Uterus (tissue), 2 donors: ENCODE data around the gene LCE4A.

Experiments
- CTCF ChIP-seq, 4 experiments: fragments of 200-600 bp in 2 of 4; fragments of 450-650 bp in 2 of 4; sonication (generic) in 2 of 4; IDR thresholded peaks; one replicate each; pipeline ENCODE4 v1.5.1; 2016 to 2019; ENCODE audit warnings: antibody characterized with exemption in 4 of 4, mild to moderate bottlenecking in 2 of 4, moderate library complexity in 1 of 4
- POLR2A ChIP-seq, 2 donors: fragments of 450-650 bp; IDR thresholded peaks; one replicate each; pipeline ENCODE4 v1.6.1; 2016; ENCODE audit warnings: antibody characterized with exemption in 2 of 2, mild to moderate bottlenecking in 1 of 2, moderate library complexity in 1 of 2

GRCh38 chr1:152681616-152682015, 26.3 kb upstream of the LCE4A start:
- TF ChIP-seq CTCF (IDR thresholded peaks at IDR 0.05) (no peak), POLR2A (IDR thresholded peaks at IDR 0.05) (no peak)
